ENCODE data around the gene SHISA7. TPM values are rescaled to one million over a fixed set of nuclear protein-coding genes. Genes with fewer than 3 reads are reported as not detected.

SHISA7 gene
- total and polyA plus RNA-seq, 2 of the 4 experiments (the other 2 are of a cell fraction) = not detected

DNA sequence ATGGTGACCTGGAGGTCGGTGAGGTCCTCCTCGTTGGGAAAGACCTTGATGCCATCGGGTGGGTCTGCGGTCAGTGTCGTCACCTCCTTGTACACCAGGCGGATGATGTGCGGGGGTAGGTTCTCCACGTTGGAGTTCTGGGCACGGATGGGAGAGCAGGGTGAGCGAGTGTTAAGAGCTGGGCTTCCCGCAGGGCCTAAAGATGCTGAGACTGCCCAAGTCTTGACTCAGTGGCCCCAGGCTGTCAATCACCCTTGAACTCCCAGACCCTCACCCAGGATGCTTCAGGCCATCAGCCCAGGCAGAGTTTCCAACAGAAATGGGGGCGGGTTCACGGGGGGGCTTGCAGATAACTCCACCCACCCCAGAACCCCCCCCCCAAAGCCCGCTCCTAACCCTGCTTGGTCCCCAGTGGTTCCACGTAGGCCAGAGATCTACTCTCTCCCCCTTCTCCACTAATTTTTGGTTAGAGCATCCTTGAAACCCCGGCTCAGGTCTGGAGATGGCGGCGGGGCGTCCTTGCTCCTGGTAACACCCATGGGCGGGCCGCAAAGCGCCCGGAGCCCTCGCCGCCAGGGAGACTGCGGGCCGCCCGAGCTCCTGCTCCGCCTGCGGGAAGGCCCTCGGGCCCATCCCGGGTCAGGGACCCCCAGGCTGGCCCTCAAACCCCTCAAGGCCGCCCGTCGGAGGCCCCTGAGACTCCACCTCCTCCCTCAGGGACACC is 36.1 kb downstream of the SHISA7 start (continued):
- TF ChIP-seq, protein P1, sequence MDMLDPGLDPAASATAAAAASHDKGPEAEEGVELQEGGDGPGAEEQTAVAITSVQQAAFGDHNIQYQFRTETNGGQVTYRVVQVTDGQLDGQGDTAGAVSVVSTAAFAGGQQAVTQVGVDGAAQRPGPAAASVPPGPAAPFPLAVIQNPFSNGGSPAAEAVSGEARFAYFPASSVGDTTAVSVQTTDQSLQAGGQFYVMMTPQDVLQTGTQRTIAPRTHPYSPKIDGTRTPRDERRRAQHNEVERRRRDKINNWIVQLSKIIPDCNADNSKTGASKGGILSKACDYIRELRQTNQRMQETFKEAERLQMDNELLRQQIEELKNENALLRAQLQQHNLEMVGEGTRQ (IDR thresholded peaks at IDR 0.05; ENCODE audit: low read depth, low read length) = no peak

DNA sequence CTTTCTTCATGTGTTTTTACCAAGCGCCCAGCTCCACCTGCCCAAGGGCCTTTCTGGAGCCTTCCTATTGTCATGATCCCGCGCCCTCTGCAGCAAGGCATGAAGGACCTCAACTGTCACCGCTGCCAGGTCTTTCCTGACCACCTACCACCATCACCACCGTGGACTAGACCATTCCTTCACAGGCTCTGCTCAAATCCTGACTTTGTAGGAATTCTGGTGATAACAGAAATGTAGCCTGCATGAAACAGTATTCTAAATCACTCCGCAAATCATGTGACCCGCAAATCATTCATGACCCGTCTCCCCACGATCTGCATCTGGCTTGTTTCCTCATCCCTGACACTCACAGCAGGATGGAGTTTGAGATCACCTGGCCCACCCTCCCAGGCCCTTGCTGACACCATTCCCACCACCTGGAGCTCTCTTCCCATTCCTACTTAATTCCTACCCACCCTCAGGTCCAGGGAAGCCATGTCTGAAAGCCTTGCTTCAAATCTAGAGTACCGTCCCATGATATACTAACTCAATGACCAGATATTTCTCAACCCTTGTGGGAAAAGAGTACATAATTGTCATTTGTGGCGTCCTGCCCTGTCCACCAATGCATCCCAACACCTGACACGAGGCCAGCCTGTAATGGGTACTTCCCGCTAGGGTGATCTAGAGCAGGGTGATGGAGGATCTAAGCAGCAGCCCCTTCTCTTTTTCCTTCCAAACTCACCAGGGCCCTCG is 36.8 kb downstream of the SHISA7 start:
- peak overlapping the region; percentile 76 for H3K9ac ChIP-seq (ENCODE audit: low read depth, low read length)
- peaks cover 35% of the 10 kb centered on the region for H3K36me3 ChIP-seq (ENCODE audit: control insufficient read depth, insufficient read depth, low read length)
- CTCF ChIA-PET = no interaction called here
- dilution Hi-C loops (cut with HindIII; ENCODE audit: low sequenced_read_pairs, unreplicated experiment) (no loop called here), in situ Hi-C loops (cut with MboI; ENCODE audit: low sequenced_read_pairs) (no loop called here), intact Hi-C loops (cut with micrococcal nuclease) (loop anchor here (5.0 kb wide), 1 partner anchor 96 kb away; no protein-coding TSS in a partner anchor)
- 0 out of 2 replicates have a peak overlapping the region, but pooled peaks have one; percentile 5 for H2AK5ac ChIP-seq (ENCODE audit: low read depth, low read length)
- H2AK9ac ChIP-seq (replicated peaks; ENCODE audit: low read depth, low read length, poor library complexity) = peak overlapping the region; percentile 94
- H4K8ac ChIP-seq (ENCODE audit: low read depth in 2 of 2, low read length in 2 of 2) = no peak overlapping the region
- H3K18ac ChIP-seq (ENCODE audit: low read depth, low read length) = no peak overlapping the region
- H2BK15ac ChIP-seq (ENCODE audit: low read depth, low read length) = no peak overlapping the region
- peaks cover 19% of the 10 kb centered on the region for H3K9me1 ChIP-seq (ENCODE audit: insufficient read depth, low read length)
- DNase-seq = no peak
- no peak overlapping the region for H4K91ac ChIP-seq (ENCODE audit: insufficient read depth, low read depth, low read length)
- no peak for ATAC-seq (ENCODE audit: low read depth)
- peaks cover 17% of the 10 kb centered on the region for H3K4me1 ChIP-seq (ENCODE audit: control insufficient read depth, insufficient read depth, low read length)
- H3K27ac ChIP-seq (ENCODE audit: insufficient read depth, low read length) = peak overlapping the region; percentile 73; the same call in 1 of the 2 replicates
- peak overlapping the region; percentile 64 for H3K4me3 ChIP-seq (ENCODE audit: insufficient read depth, low read depth, low read length)
- H3K4me2 ChIP-seq (ENCODE audit: low read depth, low read length) = peak overlapping the region; percentile 98
- WGBS, 2 experiments (ENCODE audit: extremely low coverage in 2 of 2, insufficient read length in 1 of 2) = 82% methylated on average over 7 of the region's 14 CpGs; no CpG with 5 or more reads in 1 of the 2 experiments
- no peaks in the 10 kb centered on the region for H3K9me3 ChIP-seq (ENCODE audit: control insufficient read depth, insufficient read depth, low read length)
- H2AFZ ChIP-seq (replicated peaks; ENCODE audit: low read length, poor library complexity) = peak overlapping the region; percentile 0
- POLR2A ChIA-PET (ENCODE audit: unreplicated experiment) = interaction anchor here (1.0 kb wide), 2 partner anchors 19 to 105 kb away, joined by 3 to 4 read pairs; no protein-coding TSS in a partner anchor
- H3K23ac ChIP-seq (ENCODE audit: low read depth, low read length) = peak overlapping the region; percentile 96
- peak overlapping the region; percentile 49 for H2BK5ac ChIP-seq (ENCODE audit: low read depth, low read length, poor library complexity, severe bottlenecking)
- peaks cover 50% of the 10 kb centered on the region for H4K20me1 ChIP-seq (ENCODE audit: insufficient read depth, low read length)
- no TSS peak for BruUV-seq (replicated peaks)
- no peak overlapping the region for H4K5ac ChIP-seq (ENCODE audit: low read depth, low read length)
- H3K56ac ChIP-seq (ENCODE audit: extremely low read depth, insufficient read depth, low read length) = no peak overlapping the region
- H3K27me3 ChIP-seq (ENCODE audit: control insufficient read depth, insufficient read depth, low read length) = no peaks in the 10 kb centered on the region
- H2BK20ac ChIP-seq (ENCODE audit: low read depth, low read length) = no peak overlapping the region
- H2BK120ac ChIP-seq (ENCODE audit: low read depth, low read length) = no peak overlapping the region
- no peak overlapping the region; the same call in 1 of the 2 replicates for H3K4ac ChIP-seq (ENCODE audit: low read depth, low read length)
- 0 out of 2 replicates have a peak, but pooled peaks have one; percentile 9 for TF ChIP-seq CEBPB (IDR thresholded peaks at IDR 0.05; ENCODE audit: low read depth, low read length)
- TF ChIP-seq RAD21 (IDR thresholded peaks at IDR 0.05; ENCODE audit: low read length) = no peak
- peak overlapping the region; percentile 95 for H3K14ac ChIP-seq (replicated peaks; ENCODE audit: low read depth, low read length)
- peaks cover 7 to 46% of the 10 kb centered on the region in 2 experiments for H3K79me1 ChIP-seq (ENCODE audit: low read depth in 1 of 2, low read length in 2 of 2)

Measured in IMR-90 (cell line).